HFFc6 (cell line): ENCODE data around the gene MDFIC2. TPM values are rescaled to one million over a fixed set of nuclear protein-coding genes. Genes with fewer than 3 reads are reported as not detected.

Experiments used
- DNase-seq: peaks from one replicate; pipeline ENCODE4 v3.0.0-alpha.2; 2018
- H3K27ac Mint-ChIP-seq: 2 replicates; pipeline ENCODE4 v1.8.0; 2020; ENCODE audit warnings: mild to moderate bottlenecking, mixed read lengths
- H3K27me3 Mint-ChIP-seq: 2 replicates; pipeline ENCODE4 v1.8.0; 2021; ENCODE audit warnings: mild to moderate bottlenecking, moderate library complexity, mixed read lengths; ENCODE audit not compliant: insufficient read depth
- H3K36me3 Mint-ChIP-seq: 2 replicates; pipeline ENCODE4 v1.8.0; 2021; ENCODE audit warnings: low read depth, mixed read lengths
- H3K4me1 Mint-ChIP-seq: 2 replicates; pipeline ENCODE4 v1.8.0; 2020; ENCODE audit warnings: low read depth, mixed read lengths
- H3K4me3 Mint-ChIP-seq: 2 replicates; pipeline ENCODE4 v1.8.0; 2020; ENCODE audit warnings: mild to moderate bottlenecking, moderate library complexity, mixed read lengths
- H3K9me3 Mint-ChIP-seq: 2 replicates; pipeline ENCODE4 v1.8.0; 2020; ENCODE audit warnings: mild to moderate bottlenecking, mixed read lengths
- CTCF ChIP-seq: fragments of 200-600 bp; sonication (generic); IDR thresholded peaks from 2 replicates; pipeline ENCODE4 v1.5.0; 2021; ENCODE audit warnings: antibody characterized with exemption, mild to moderate bottlenecking
- total RNA-seq, 6 experiments: library from RNA; stranded (reverse); fragmentation: NEBNext Ultra II Directional; extraction: Animal tissue kit (Norgen Biotek cat#: 25700); gene quantifications; 2 replicates in 1 of 6; 3 replicates in 5 of 6; pipeline ENCODE4 v1.2.3, GENCODE V29; 2021

MDFIC2 gene
- total RNA-seq, 6 experiments from 2014 or later, result not detected

- H3K4me3 Mint-ChIP-seq, result no peak overlapping the region
- peaks cover 39% of the 10 kb centered on the region for H3K9me3 Mint-ChIP-seq
- H3K27ac Mint-ChIP-seq, result no peak overlapping the region
- no peak for DNase-seq
- TF ChIP-seq CTCF, result no peak
- no peaks in the 10 kb centered on the region for H3K27me3 Mint-ChIP-seq
- no peaks in the 10 kb centered on the region for H3K4me1 Mint-ChIP-seq
- no peaks in the 10 kb centered on the region; the same call in 1 of the 2 replicates for H3K36me3 Mint-ChIP-seq
These were observed 35.1 kb downstream of the MDFIC2 start for GRCh38 chr3:70277304-70277703.

- H3K4me3 Mint-ChIP-seq, result no peak overlapping the region
- H3K36me3 Mint-ChIP-seq, result no peaks in the 10 kb centered on the region; the same call in 1 of the 2 replicates
- no peaks in the 10 kb centered on the region for H3K4me1 Mint-ChIP-seq
These were observed 35.5 kb downstream of the MDFIC2 start for GRCh38 chr3:70276901-70277300.

GRCh38 chr3:70273492-70273891, 38.9 kb downstream of the MDFIC2 start:
- Mint-ChIP-seq H3K27ac (no peak overlapping the region), H3K4me1 (no peaks in the 10 kb centered on the region), H3K27me3 (no peaks in the 10 kb centered on the region), H3K36me3 (no peaks in the 10 kb centered on the region), H3K9me3 (peaks cover 9% of the 10 kb centered on the region), H3K4me3 (no peak overlapping the region)
- no peak for TF ChIP-seq CTCF
- no peak for DNase-seq

More at GRCh38 chr3:70276901-70277300, 35.5 kb downstream of the MDFIC2 start:
- Mint-ChIP-seq H3K9me3 (peaks cover 37% of the 10 kb centered on the region), H3K27ac (no peak overlapping the region), H3K27me3 (no peaks in the 10 kb centered on the region)
- no peak for DNase-seq
- no peak for TF ChIP-seq CTCF

- no peak overlapping the region for H3K4me3 Mint-ChIP-seq
- DNase-seq, result no peak
- H3K9me3 Mint-ChIP-seq, result peaks cover 9% of the 10 kb centered on the region
- no peaks in the 10 kb centered on the region for H3K27me3 Mint-ChIP-seq
- H3K27ac Mint-ChIP-seq, result no peak overlapping the region
- no peaks in the 10 kb centered on the region for H3K36me3 Mint-ChIP-seq
- H3K4me1 Mint-ChIP-seq, result no peaks in the 10 kb centered on the region
- TF ChIP-seq CTCF, result no peak
These were observed 39.6 kb downstream of the MDFIC2 start for GRCh38 chr3:70272798-70273197.

GRCh38 chr3:70264122-70264780, 48.2 kb downstream of the MDFIC2 start:
- Mint-ChIP-seq H3K4me1 (no peaks in the 10 kb centered on the region), H3K27me3 (no peaks in the 10 kb centered on the region; the same call in 1 of the 2 replicates), H3K36me3 (no peaks in the 10 kb centered on the region), H3K9me3 (peaks cover 23% of the 10 kb centered on the region; the same call in 1 of the 2 replicates), H3K27ac (no peak overlapping the region), H3K4me3 (no peak overlapping the region)
- no peak for TF ChIP-seq CTCF
- no peak for DNase-seq
